Aorta (tissue), 5 donors: ENCODE measurements around the gene IFI27L2. TPM values are rescaled to one million over a fixed set of nuclear protein-coding genes. Genes with fewer than 3 reads are reported as not detected.

Source experiments
- ATAC-seq: fragments of 200-7000 bp; cut with Tn5 transposase; one replicate; pipeline ENCODE4 v1.9.1; 2022; ENCODE audit warnings: moderate library complexity; ENCODE audit not compliant: low FRiP score
- DNase-seq, 2 donors: peaks; one replicate each; pipeline ENCODE4 v3.0.0-alpha.2; 2020
- H3K27ac ChIP-seq, 2 donors: one replicate each; pipeline ENCODE4 v1.5.1; 2013; ENCODE audit warnings: low read length in 2 of 2, mild to moderate bottlenecking in 2 of 2, moderate library complexity in 2 of 2, control low read depth in 1 of 2, inconsistent platforms in 1 of 2, low read depth in 1 of 2
- H3K27me3 ChIP-seq, 2 donors: one replicate each; pipeline ENCODE4 v1.6.1; 2013; ENCODE audit warnings: control low read depth in 1 of 2, low read length in 1 of 2, mild to moderate bottlenecking in 1 of 2, moderate library complexity in 1 of 2; ENCODE audit not compliant: insufficient read depth in 2 of 2, control insufficient read depth in 1 of 2
- H3K36me3 ChIP-seq, 2 donors: one replicate each; pipeline ENCODE4 v1.6.1; 2013; ENCODE audit warnings: control low read depth in 1 of 2, low read length in 1 of 2, mild to moderate bottlenecking in 1 of 2; ENCODE audit not compliant: insufficient read depth in 2 of 2, control insufficient read depth in 1 of 2
- H3K4me1 ChIP-seq, 2 donors: one replicate each; pipeline ENCODE4 v1.6.1; 2013; ENCODE audit warnings: low read length in 2 of 2, control low read depth in 1 of 2, mild to moderate bottlenecking in 1 of 2, moderate library complexity in 1 of 2; ENCODE audit not compliant: insufficient read depth in 2 of 2, control insufficient read depth in 1 of 2
- H3K4me3 ChIP-seq, 2 donors: one replicate each; pipeline ENCODE4 v1.5.1; 2013; ENCODE audit warnings: low read length in 2 of 2, control low read depth in 1 of 2, mild to moderate bottlenecking in 1 of 2
- H3K9me3 ChIP-seq: one replicate; pipeline ENCODE4 v1.6.1; 2013; ENCODE audit warnings: mild to moderate bottlenecking, low read length; ENCODE audit not compliant: control insufficient read depth
- WGBS, 2 donors: extraction: QIAGEN DNeasy Blood & Tissue Kit; methylation state at CpG; one replicate each; pipeline ENCODE4 v1.1.7; 2013; 5-methylcytosine and 5-hydroxymethylcytosine counted together
- intact Hi-C, 2 donors: fragments of 100-400 bp; cut with DNase I; formaldehyde crosslinking; loops; one replicate each; pipeline versions ENCODE4 v1.14.2 to v1.15.0; 2022
- polyA plus RNA-seq, 2 donors: library from polyadenylated mRNA; stranded (reverse); fragments of 200-250 nt; gene quantifications; one replicate each; pipeline ENCODE4 v1.2.3, GENCODE V29; 2013
- total RNA-seq, 2 donors: library from RNA; stranded (reverse); fragmentation: NEBNext Ultra II Directional; extraction: Animal tissue kit (Norgen Biotek cat#: 25700); gene quantifications; one replicate each; pipeline ENCODE4 v1.2.1, GENCODE V29; 2021
- donor health status: healthy with polysubstance abuse.
- donor health status: Bipolar disorder and iron deficiency.
- donor health status: DM: no; HTN: no; CAD: no.
- donor health status: DM: no; HTN: no; CAD: no.
- donor health status: DM: yes; HTN: yes; CAD: no.

The IFI27L2 gene
- total and polyA plus RNA-seq, 4 donors = 52.4 to 168 (median 103) TPM

GRCh38 chr14:94089479-94089878 is 39.9 kb downstream of the IFI27L2 start:
- H3K36me3 ChIP-seq = no peaks in the 10 kb centered on the region
- H3K9me3 ChIP-seq = no peaks in the 10 kb centered on the region
- WGBS, 2 donors = 96 to 97% methylated on average over 4 of the region's 4 CpGs
- intact Hi-C loops = no loop called here
- no peak overlapping the region for H3K4me3 ChIP-seq
- DNase-seq (no peak), ATAC-seq (no peak)
- H3K27ac ChIP-seq = no peak overlapping the region
- H3K4me1 ChIP-seq = no peaks in the 10 kb centered on the region
- no peaks in the 10 kb centered on the region for H3K27me3 ChIP-seq

- H3K27me3 ChIP-seq = no peaks in the 10 kb centered on the region
- H3K9me3 ChIP-seq = no peaks in the 10 kb centered on the region
- no peak overlapping the region for H3K27ac ChIP-seq
- intact Hi-C loops = no loop called here
- DNase-seq (no peak), ATAC-seq (no peak)
- H3K4me3 ChIP-seq = no peak overlapping the region
- WGBS, 2 donors = 73 to 76% methylated on average over 5 of the region's 5 CpGs
- no peaks in the 10 kb centered on the region for H3K36me3 ChIP-seq
- no peaks in the 10 kb centered on the region for H3K4me1 ChIP-seq
Observed at GRCh38 chr14:94088516-94088915, 40.9 kb downstream of the IFI27L2 start.

GRCh38 chr14:94087891-94088290 is 41.5 kb downstream of the IFI27L2 start:
- DNase-seq (no peak), ATAC-seq (no peak)
- no peak overlapping the region for H3K4me3 ChIP-seq
- intact Hi-C loops = no loop called here
- WGBS, 2 donors = 69 to 93% methylated on average over 4 of the region's 4 CpGs
- H3K4me1 ChIP-seq = no peaks in the 10 kb centered on the region
- no peaks in the 10 kb centered on the region for H3K36me3 ChIP-seq
- H3K27me3 ChIP-seq = no peaks in the 10 kb centered on the region
- H3K27ac ChIP-seq = no peak overlapping the region
- H3K9me3 ChIP-seq = no peaks in the 10 kb centered on the region

GRCh38 chr14:94081386-94081820 is 48.0 kb downstream of the IFI27L2 start:
- Histone ChIP-seq H3K27ac (peak overlapping the region in 1 of 2 donors; percentile 7), H3K4me3 (peak overlapping the region; percentile 53 to 56), H3K36me3 (peaks cover 0 to 3% of the 10 kb centered on the region in 2 donors), H3K4me1 (peaks cover 0 to 5% of the 10 kb centered on the region in 2 donors), H3K27me3 (no peaks in the 10 kb centered on the region), H3K9me3 (no peaks in the 10 kb centered on the region)
- WGBS, 2 donors = 1 to 2% methylated on average over 19 of the region's 19 CpGs
- intact Hi-C loops = loop anchor here (2.0 to 5.0 kb wide), 2 partner anchors 46 to 47 kb away; partner anchors contain the start of gene IFI27L2 (in 2 of the 2)
- ATAC-seq (no peak), DNase-seq (no peak)

GRCh38 chr14:94080621-94081385 is 48.6 kb downstream of the IFI27L2 start, which contains the start of the genes DDX24 and IFI27L1:
Gene DDX24, minus strand, starts transcription at chr14:94081202. Its CDS starts 1,460 bp downstream, at chr14:94079742.
Gene IFI27L1, plus strand, starts transcription at chr14:94081310. Its CDS starts 15,628 bp downstream, at chr14:94096938.
- Histone ChIP-seq H3K27ac (peak within 1 kb of the TSS; percentile 45 to 49), H3K36me3 (peaks cover 0 to 3% of the 10 kb centered on the region in 2 donors), H3K4me3 (peak within 1 kb of the TSS; percentile 57 to 97), H3K4me1 (peaks cover 0 to 5% of the 10 kb centered on the region in 2 donors), H3K27me3 (no peaks in the 10 kb centered on the region), H3K9me3 (no peaks in the 10 kb centered on the region)
- intact Hi-C loops = loop anchor here (2.0 to 5.0 kb wide), 2 partner anchors 46 to 48 kb away; partner anchors contain the start of gene IFI27L2 (in 2 of the 2)
- 0 to 1% methylated on average over 66 to 77 of the region's 77 CpGs for WGBS, 2 donors
- ATAC-seq = peak; percentile 99
- DNase-seq = peak; percentile 98 to 99

- Histone ChIP-seq H3K36me3 (peaks cover 0 to 3% of the 10 kb centered on the region in 2 donors), H3K4me1 (peaks cover 0 to 5% of the 10 kb centered on the region in 2 donors), H3K27me3 (no peaks in the 10 kb centered on the region), H3K9me3 (no peaks in the 10 kb centered on the region), H3K4me3 (peak overlapping the region; percentile 57 to 97), H3K27ac (peak overlapping the region; percentile 8 to 45)
- DNase-seq = no peak
- ATAC-seq = no peak
- intact Hi-C loops = loop anchor here (2.0 to 5.0 kb wide), 2 partner anchors 47 to 49 kb away; partner anchors contain the start of gene IFI27L2 (in 2 of the 2)
- WGBS, 2 donors = 1 to 2% methylated on average over 15 of the region's 15 CpGs
Observed at GRCh38 chr14:94079891-94080620, 49.3 kb downstream of the IFI27L2 start.

- DNase-seq = no peak
- peaks cover 0 to 3% of the 10 kb centered on the region in 2 donors for H3K36me3 ChIP-seq
- no peak overlapping the region for H3K27ac ChIP-seq
- no peak for ATAC-seq
- no peaks in the 10 kb centered on the region for H3K9me3 ChIP-seq
- WGBS, 2 donors = 65 to 74% methylated on average over 5 of the region's 5 CpGs
- H3K27me3 ChIP-seq = no peaks in the 10 kb centered on the region
- intact Hi-C loops = no loop called here
- peak overlapping the region; percentile 69 to 97 for H3K4me3 ChIP-seq
- peaks cover 0 to 5% of the 10 kb centered on the region in 2 donors for H3K4me1 ChIP-seq
Observed at GRCh38 chr14:94077823-94078222, 51.6 kb downstream of the IFI27L2 start.
